Measurements from ENCODE around the gene KRTAP5-9.
"Not testable (repeated sequence)": the region's sequence is repeated elsewhere in the genome, so short reads cannot be mapped to it uniquely, and the experiment has no call there.

KRTAP5-9 gene

DNA sequence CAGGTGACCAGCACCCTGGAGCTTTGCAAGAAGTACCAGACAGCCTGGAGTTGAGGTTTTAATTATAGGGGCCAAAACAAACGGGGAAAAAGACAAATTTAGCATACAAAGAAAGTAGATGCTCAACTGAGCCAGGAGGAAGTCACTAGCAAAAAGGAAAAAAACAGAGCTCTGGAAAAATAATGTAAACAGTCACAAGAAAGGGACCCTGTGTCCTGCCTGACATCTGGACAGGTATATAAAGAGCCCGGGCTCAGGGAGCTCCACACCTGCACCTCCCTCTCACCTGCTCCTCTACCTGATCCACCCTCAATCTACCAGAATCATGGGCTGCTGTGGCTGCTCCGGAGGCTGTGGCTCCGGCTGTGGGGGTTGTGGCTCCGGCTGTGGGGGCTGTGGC lies 17.0 kb downstream of the KRTAP5-9 start, which contains the start of gene KRTAP5-10:
KRTAP5-10 (plus strand) TSS at position 301 of the 400 bp plus-strand sequence; CDS start at position 326, 25 bp downstream.
- Mint-ChIP-seq H3K4me1 (ENCODE audit: low read depth) (no peaks in the 10 kb centered on the region), H3K36me3 (ENCODE audit: low read depth) (no peaks in the 10 kb centered on the region), H3K27ac (no peak within 1 kb of the TSS), H3K4me3 (no peak within 1 kb of the TSS), H3K27me3 (peaks cover 45% of the 10 kb centered on the region), H3K9me3 (no peaks in the 10 kb centered on the region)

DNA sequence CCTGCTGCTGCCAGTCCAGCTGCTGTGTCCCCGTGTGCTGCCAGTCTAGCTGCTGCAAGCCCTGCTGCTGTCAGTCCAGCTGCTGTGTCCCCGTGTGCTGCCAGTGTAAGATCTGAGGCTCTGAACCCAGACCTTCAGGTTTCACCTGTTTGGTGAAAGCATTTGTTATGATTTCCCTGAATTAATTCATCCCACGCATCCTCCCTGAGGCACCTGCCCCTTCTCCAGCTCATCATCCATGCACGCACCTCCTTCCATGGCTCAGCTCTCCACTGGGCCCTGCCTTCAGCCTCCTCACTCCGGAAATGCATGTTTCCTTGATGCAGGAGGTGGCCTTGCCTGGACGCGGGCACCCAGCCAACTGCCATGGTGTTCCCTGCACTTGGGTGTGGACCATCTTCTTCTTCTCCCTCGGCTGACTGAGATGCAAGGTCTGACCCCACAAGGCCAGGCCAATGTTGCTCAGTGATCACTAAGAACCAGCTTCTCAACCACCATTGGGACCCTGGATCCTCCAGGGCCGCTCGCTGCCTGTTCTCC lies 17.9 kb downstream of the KRTAP5-9 start:
- Mint-ChIP-seq H3K9me3 (no peaks in the 10 kb centered on the region), H3K36me3 (ENCODE audit: low read depth) (no peaks in the 10 kb centered on the region), H3K4me3 (no peak overlapping the region), H3K27ac (no peak overlapping the region), H3K4me1 (ENCODE audit: low read depth) (no peaks in the 10 kb centered on the region), H3K27me3 (peaks cover 40% of the 10 kb centered on the region)

DNA sequence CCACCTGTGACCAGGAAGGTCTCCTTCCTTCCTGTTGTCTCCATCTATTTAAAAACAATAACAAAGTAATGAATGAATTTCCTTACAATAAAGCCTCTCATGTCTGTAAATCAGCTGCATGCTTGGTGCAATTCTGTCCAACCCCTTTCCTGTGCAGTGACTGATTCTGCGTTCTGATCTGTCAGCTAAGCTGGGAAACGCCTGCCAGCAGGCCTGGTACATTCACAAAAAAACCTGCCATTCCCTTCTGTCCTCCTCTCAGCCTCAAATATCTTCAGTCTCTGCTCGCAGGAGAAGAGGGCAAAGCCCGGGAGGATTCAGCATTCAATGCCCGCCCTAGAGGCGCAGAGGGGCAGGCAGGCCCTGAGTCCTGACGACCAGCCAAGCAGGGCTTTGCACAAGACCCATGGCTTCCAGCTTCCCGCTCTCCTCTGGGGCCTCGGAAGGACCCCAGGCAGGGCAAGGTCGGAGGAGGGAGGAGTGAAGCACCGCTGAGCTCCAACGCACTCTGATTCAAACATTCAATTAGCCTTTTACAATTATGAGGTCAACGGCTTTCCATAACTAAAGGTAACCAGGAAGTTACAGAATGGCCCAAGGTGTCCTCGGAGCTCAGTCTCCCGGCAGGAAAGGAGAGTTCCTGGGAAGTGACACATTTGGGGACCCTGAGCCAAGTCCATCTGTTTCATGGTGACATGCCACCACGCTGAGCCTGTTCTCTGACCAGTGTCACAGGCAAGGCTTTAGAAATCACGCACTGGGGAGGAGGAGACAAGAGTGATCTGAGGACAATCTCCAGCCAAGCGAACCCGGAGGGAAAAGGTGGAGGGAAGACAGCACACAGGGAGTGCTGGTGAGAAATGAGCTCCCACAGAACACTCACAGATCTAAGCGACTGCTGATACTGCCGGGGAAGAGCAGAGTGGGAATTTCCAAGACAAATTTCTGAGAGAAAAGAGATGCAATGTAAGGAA lies 18.7 kb downstream of the KRTAP5-9 start:
- H3K4me1 Mint-ChIP-seq (ENCODE audit: low read depth); H3K4me3 Mint-ChIP-seq; H3K9me3 Mint-ChIP-seq; H3K36me3 Mint-ChIP-seq (ENCODE audit: low read depth); H3K27ac Mint-ChIP-seq: not testable (repeated sequence)
- peaks cover 34% of the 10 kb centered on the region for H3K27me3 Mint-ChIP-seq

DNA sequence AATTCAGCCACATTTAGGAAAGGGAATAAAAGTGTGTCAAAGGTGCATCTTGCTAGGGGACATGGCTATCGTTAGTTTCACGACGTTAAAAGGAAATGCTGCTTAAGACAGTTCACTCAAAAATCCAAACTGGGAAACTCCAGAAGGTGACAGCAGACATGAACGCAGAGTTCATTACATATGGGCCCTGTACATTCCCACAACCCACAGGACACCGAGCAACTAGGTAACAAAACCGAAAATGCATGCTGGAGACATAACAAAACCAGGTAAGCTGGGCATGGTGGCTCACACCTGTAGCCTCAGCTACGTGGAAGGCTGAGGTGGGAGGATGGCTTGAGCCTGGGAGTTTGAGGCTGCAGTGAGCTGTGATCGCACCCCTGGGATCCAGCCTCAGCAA lies 19.4 kb downstream of the KRTAP5-9 start:
- not testable (repeated sequence) for H3K4me1 Mint-ChIP-seq (ENCODE audit: low read depth); H3K27ac Mint-ChIP-seq; H3K9me3 Mint-ChIP-seq; H3K4me3 Mint-ChIP-seq; H3K36me3 Mint-ChIP-seq (ENCODE audit: low read depth)
- H3K27me3 Mint-ChIP-seq = peaks cover 34% of the 10 kb centered on the region

DNA sequence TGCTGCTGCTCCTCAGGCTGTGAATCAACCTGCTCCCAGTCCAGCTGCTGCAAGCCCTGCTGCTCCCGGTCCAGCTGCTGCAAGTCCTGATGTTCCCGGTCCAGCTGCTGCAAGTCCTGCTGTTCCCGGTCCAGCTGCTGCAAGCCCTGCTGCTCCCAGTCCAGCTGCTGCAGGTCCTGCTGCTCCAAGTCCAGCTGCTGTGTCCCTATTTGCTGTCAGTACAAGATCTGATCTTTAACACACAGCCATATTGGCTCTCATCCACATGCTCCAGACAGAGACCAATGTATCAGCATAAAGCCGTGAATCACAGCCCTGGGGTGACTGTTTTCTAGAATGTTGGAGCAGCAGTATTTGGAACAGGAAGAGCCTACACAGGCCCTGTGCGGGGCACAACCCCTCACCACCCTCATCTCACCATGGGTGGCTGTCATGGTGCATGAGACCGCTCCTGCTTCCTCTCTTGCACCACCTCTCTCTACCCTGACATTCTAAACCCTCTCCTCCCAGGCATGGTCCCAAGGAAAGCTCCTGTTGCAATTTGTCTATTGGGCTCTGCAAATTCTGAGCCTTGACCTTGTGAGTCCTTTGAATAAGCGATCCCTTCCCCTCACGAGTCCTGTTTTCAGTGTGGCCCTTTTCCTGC lies 20.6 kb downstream of the KRTAP5-9 start:
- H3K4me3 Mint-ChIP-seq = no peak overlapping the region
- H3K4me1 Mint-ChIP-seq (ENCODE audit: low read depth) = no peaks in the 10 kb centered on the region
- H3K9me3 Mint-ChIP-seq = no peaks in the 10 kb centered on the region
- H3K27ac Mint-ChIP-seq = no peak overlapping the region
- no peaks in the 10 kb centered on the region for H3K36me3 Mint-ChIP-seq (ENCODE audit: low read depth)
- H3K27me3 Mint-ChIP-seq = peaks cover 24% of the 10 kb centered on the region

DNA sequence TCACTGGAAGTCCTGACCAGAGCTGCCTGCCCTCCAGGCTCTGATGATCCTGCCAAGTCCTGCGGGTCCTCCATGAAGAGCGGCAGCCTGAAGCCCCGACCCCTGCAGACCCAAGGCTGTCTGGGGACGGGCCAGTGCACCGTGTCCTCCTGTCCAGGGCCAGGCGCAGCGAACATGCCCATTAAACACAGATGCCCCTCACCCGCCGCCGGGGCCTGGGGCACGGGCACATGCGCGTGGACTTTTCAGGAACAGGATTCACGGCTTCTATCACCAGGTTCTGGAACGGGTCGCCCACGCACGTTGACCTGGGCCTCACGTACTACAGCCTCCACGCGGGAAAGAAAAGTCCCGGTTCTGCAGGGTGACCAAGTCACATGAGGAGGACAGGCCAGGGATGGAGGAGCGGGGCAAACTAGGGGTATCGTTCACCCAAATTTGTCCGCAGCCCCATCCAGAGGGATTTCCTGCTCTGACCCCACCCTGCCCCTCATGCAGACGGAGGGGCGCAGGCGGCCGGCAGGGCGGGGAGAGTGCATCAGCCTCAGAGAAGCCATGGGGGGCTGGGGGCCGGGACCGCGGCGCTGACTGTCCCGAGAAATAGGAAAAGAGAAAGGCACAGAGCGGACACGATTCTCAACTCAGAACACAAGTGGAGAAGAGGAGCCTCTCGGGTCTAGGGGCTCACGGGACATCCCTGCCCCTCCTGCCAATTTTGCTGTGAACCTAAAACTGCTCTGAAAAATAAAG lies 23.1 kb downstream of the KRTAP5-9 start:
- H3K27me3 Mint-ChIP-seq; H3K27ac Mint-ChIP-seq; H3K9me3 Mint-ChIP-seq; H3K36me3 Mint-ChIP-seq (ENCODE audit: low read depth); H3K4me3 Mint-ChIP-seq; H3K4me1 Mint-ChIP-seq (ENCODE audit: low read depth): not testable (repeated sequence)

DNA sequence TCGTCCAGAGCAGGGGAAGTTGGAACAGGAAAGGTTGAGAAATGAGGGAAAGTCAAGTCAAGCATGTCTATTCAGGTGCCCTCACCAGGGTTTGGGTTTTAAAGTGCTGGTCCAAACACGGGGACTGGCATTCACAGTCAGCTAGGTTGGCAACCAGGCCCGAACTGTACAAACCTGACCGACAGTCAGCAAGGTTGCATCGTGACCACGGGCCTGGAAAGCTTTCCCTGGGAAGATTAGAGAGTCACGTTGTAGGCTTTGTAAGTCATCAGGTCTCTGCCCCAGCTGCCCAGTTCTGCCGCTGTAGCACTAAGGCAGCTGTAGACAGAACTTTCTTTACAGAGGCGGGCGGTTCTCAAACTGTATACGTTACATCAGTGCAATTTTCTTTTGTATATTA lies 24.6 kb downstream of the KRTAP5-9 start:
- Mint-ChIP-seq H3K36me3 (ENCODE audit: low read depth) (no peaks in the 10 kb centered on the region), H3K27me3 (peaks cover 4% of the 10 kb centered on the region), H3K4me3 (no peak overlapping the region), H3K9me3 (no peaks in the 10 kb centered on the region), H3K4me1 (ENCODE audit: low read depth) (no peaks in the 10 kb centered on the region), H3K27ac (no peak overlapping the region)

DNA sequence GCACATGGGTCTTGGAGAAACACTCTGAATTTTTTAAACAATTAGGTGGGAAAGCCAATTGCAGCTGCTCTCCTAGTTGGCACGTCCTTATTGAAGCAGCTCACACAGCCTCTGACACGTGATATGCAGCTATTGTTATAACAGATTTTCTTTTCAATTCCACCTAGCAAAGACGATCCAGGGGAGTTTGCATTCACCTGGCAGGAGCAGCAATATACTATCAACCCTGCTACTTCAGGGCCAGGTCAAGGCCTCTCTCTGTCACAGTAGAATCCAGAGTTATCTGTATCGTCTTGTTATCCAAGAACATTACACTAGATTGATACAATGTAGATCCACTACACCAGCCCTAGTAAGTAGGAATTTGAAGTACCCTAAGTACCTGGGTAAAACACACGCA lies 26.2 kb downstream of the KRTAP5-9 start:
- Mint-ChIP-seq H3K36me3 (ENCODE audit: low read depth) (no peaks in the 10 kb centered on the region), H3K27ac (no peak overlapping the region), H3K4me3 (no peak overlapping the region), H3K27me3 (peaks cover 4% of the 10 kb centered on the region), H3K4me1 (ENCODE audit: low read depth) (no peaks in the 10 kb centered on the region), H3K9me3 (no peaks in the 10 kb centered on the region)

DNA sequence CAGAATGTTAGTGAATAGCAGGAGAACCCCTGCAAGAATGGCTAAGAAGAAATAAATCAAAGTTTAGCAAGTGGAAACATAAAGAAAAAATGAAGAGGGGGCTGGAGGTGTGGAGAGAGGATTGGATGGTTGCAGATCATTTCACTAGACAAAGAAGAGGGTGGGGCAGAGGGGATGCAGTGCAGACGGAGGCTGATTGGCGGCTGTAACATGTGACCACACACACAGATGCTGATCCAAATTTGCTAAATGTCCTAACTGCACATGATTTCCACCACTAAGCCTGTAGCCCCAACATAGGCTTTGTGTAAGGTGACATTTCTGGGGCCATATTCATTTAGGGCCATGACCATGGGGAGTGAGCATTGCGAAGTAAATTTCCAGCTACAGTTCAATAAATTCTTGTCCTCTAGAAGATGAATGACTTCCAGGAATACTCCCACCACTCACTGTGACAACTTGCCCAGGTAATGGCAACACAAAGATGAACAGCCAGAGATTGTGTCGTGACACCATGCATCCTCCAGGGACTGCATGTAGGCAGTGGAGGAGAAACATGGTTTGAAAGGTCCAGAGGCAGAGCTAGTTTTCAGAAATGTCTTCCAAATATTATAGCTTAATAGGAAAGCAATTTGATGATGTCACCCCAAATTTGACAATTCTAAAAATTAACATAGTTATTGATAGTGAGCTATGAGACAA lies 27.7 kb downstream of the KRTAP5-9 start:
- Mint-ChIP-seq H3K27me3 (peaks cover 5% of the 10 kb centered on the region), H3K36me3 (ENCODE audit: low read depth) (no peaks in the 10 kb centered on the region), H3K9me3 (no peaks in the 10 kb centered on the region), H3K4me1 (ENCODE audit: low read depth) (peaks cover 8% of the 10 kb centered on the region), H3K27ac (no peak overlapping the region), H3K4me3 (no peak overlapping the region)

DNA sequence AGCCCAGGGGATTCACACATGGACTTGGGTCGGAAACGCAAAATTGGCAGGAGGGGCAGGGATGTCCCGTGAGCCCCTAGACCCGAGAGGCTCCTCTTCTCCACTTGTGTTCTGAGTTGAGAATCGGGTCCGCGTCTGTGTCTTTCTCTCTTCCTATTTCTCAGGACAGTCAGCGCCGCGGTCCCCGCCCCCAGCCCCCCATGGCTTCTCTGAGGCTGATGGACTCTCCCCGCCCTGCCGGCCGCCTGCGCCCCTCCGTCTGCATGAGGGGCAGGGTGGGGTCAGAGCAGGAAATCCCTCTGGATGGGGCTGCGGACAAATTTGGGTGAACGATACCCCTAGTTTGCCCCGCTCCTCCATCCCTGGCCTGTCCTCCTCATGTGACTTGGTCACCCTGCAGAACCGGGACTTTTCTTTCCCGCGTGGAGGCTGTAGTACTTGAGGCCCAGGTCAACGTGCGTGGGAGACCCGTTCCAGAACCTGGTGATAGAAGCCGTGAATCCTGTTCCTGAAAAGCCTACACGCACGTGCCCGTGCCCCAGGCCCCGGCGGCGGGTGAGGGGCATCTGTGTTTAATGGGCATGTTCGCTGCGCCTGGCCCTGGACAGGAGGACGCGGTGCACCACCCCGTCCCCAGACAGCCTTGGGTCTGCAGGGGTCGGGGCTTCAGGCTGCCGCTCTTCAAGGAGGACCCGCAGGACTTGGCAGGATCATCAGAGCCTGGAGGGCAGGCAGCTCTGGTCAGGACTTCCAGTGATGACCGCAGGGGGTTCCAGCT lies 28.7 kb downstream of the KRTAP5-9 start:
- not testable (repeated sequence) for H3K27me3 Mint-ChIP-seq; H3K36me3 Mint-ChIP-seq (ENCODE audit: low read depth); H3K9me3 Mint-ChIP-seq; H3K4me3 Mint-ChIP-seq; H3K27ac Mint-ChIP-seq
- H3K4me1 Mint-ChIP-seq (ENCODE audit: low read depth) = peaks cover 11% of the 10 kb centered on the region

DNA sequence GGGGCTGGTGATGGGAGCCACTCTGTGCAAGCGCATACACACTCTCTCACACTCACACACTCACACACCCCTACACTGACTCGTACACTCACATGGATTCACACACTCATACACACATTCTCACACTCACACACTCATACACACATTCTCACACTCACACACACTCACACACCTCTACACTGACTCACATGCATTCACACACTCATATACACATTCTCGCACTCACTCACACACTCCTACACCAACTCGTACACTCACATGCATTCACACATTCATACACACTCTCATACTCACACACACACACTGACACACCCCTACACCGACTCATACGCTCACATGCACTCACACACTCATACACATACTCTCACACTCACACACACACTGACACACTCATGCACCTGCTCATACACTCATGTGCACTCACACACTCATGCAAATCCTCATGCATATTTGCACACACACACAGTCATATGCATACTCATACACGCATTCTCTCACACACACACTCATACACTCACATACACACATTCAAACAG lies 29.3 kb downstream of the KRTAP5-9 start:
- H3K9me3 Mint-ChIP-seq = no peaks in the 10 kb centered on the region
- no peak overlapping the region for H3K27ac Mint-ChIP-seq
- peaks cover 12% of the 10 kb centered on the region for H3K27me3 Mint-ChIP-seq
- no peaks in the 10 kb centered on the region for H3K36me3 Mint-ChIP-seq (ENCODE audit: low read depth)
- H3K4me1 Mint-ChIP-seq (ENCODE audit: low read depth) = peaks cover 11% of the 10 kb centered on the region
- no peak overlapping the region for H3K4me3 Mint-ChIP-seq

DNA sequence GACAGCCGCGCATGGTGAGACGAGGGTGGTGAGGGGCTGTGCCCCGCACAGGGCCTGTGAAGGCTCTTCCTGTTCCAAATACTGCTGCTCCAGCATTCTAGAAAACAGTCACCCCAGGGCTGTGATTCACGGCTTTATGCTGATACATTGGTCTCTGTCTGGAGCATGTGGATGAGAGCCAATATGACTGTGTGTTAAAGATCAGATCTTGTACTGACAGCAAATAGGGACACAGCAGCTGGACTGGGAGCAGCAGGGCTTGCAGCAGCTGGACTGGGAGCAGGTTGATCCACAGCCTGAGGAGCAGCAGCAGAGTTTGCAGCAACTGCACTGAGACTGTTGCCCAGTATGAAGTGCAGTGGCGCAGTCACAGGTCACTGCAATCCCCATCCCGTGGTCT lies 31.3 kb downstream of the KRTAP5-9 start:
- Mint-ChIP-seq H3K27me3 (peaks cover 22% of the 10 kb centered on the region), H3K4me1 (ENCODE audit: low read depth) (peaks cover 11% of the 10 kb centered on the region)
- not testable (repeated sequence) for H3K27ac Mint-ChIP-seq; H3K9me3 Mint-ChIP-seq; H3K36me3 Mint-ChIP-seq (ENCODE audit: low read depth); H3K4me3 Mint-ChIP-seq

DNA sequence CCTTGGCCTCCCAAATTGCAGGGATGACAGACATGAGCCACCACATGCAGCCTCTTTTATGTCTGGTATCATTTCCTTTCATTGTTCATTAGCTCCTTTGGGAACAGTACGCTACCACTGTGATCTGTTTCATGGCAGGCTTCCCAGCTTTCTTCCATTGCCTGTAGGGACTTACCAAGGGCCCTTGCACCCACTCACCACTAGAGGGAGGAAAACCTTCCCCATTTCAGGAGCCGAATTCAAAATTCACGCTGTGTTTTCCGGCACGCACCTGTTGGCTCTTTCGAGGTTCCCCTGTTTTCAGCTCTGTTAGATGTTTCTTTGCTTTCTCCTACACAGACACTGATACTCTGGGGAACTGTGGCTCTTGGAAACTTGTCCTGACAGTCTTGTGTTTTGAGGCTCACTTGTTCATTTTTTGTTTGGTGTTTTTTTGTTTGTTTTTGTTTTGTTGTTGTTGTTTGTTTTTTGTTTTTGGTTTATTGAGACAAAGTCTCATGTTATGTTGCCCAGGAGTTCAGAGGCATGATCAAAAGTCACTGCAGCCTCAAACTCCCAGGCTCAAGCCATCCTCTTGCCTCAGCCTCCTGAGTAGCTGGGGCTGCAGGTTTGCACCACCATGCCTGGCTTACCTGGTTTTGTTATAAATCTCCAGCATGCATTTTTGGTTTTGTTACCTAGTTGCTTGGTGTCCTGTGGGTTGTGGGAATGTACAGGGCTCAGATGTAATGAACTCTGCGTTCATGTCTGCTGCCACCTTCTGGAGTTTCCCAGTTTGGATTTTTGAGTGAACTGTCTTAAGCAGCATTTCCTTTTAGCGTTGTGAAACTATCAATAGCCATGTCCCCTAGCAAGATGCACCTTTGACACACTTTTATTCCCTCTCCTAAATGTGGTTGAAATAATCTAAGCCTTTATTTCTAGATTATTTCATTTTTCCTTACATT lies 32.1 kb downstream of the KRTAP5-9 start:
- Mint-ChIP-seq H3K4me1 (ENCODE audit: low read depth) (peaks cover 11% of the 10 kb centered on the region), H3K4me3 (no peak overlapping the region), H3K27ac (no peak overlapping the region), H3K9me3 (no peaks in the 10 kb centered on the region), H3K36me3 (ENCODE audit: low read depth) (no peaks in the 10 kb centered on the region), H3K27me3 (peaks cover 28% of the 10 kb centered on the region)

Data from stimulated activated naive CD8-positive, alpha-beta T cell treated with anti-CD3 and anti-CD28 coated beads, Interleukin-15, Interleukin-2, amounts not matched to agents 100 ng/mL and 50 ng/mL, for 24 hours (primary cell).